H1 (cell line): ENCODE measurements around the gene STK11. TPM values are rescaled to one million over a fixed set of nuclear protein-coding genes. Genes with fewer than 3 reads are reported as not detected.

Experiments used
- BRCA1 ChIP-seq: IDR thresholded peaks from 2 replicates; pipeline ENCODE4 v1.6.1; 2012; ENCODE audit warnings: low read depth, low read length, improper control_type of control experiment
- CBX5 ChIP-seq: fragments of 300-800, 300-1000 bp; sonication (generic); IDR thresholded peaks from 2 replicates; pipeline ENCODE4 v1.7.1; 2016; ENCODE audit warnings: antibody characterized with exemption, low read length, low read depth
- GTF2F1 ChIP-seq: IDR thresholded peaks from 2 replicates; pipeline ENCODE4 v1.6.1; 2012; ENCODE audit warnings: low read depth, low read length, improper control_type of control experiment, borderline replicate concordance
- HDAC2 ChIP-seq, 2 experiments: fragments of 300-600 bp in 1 of 2; sonication (generic) in 1 of 2; IDR thresholded peaks; 2 replicates each; pipeline ENCODE4 v1.6.1; 2011 to 2012; ENCODE audit warnings: low read depth in 2 of 2, low read length in 2 of 2, mild to moderate bottlenecking in 2 of 2, moderate library complexity in 2 of 2, borderline replicate concordance in 1 of 2, inconsistent platforms in 1 of 2
- JUN ChIP-seq: IDR thresholded peaks from 2 replicates; pipeline ENCODE4 v1.6.1; 2011; ENCODE audit warnings: low read depth, mild to moderate bottlenecking, improper control_type of control experiment, low read length
- KDM5A ChIP-seq: fragments of 200-600 bp; IDR thresholded peaks from 2 replicates; pipeline ENCODE4 v1.7.1; 2012; ENCODE audit warnings: mild to moderate bottlenecking, low read length, inconsistent platforms, mixed read lengths
- MAFK ChIP-seq: IDR thresholded peaks from 2 replicates; pipeline ENCODE4 v1.6.1; 2012; ENCODE audit warnings: low read depth, mild to moderate bottlenecking, improper control_type of control experiment, low read length
- POLR2AphosphoS5 ChIP-seq: IDR thresholded peaks from 2 replicates; pipeline ENCODE4 v1.6.1; 2011; ENCODE audit warnings: low read depth, low read length
- RBBP5 ChIP-seq: IDR thresholded peaks from 2 replicates; pipeline ENCODE4 v1.7.1; 2012; ENCODE audit warnings: low read depth, mild to moderate bottlenecking, inconsistent platforms, low read length, moderate library complexity, borderline replicate concordance
- RNF2 ChIP-seq: fragments of 200-900, 300-1000 bp; sonication (generic); IDR thresholded peaks from 2 replicates; pipeline ENCODE4 v1.7.1; 2016; ENCODE audit warnings: borderline replicate concordance, low read depth, mild to moderate bottlenecking, antibody characterized with exemption, low read length; ENCODE audit not compliant: poor library complexity, severe bottlenecking; ENCODE audit errors: missing control alignments
- SP1 ChIP-seq: IDR thresholded peaks from 2 replicates; pipeline ENCODE4 v1.6.1; 2011; ENCODE audit warnings: low read depth, low read length
- SRF ChIP-seq: IDR thresholded peaks from 2 replicates; pipeline ENCODE4 v1.6.1; 2011; ENCODE audit warnings: mild to moderate bottlenecking, low read depth, low read length, moderate library complexity
- SUZ12 ChIP-seq: fragments of 200-600 bp; sonication (generic); IDR thresholded peaks from 2 replicates; pipeline ENCODE4 v1.6.1; 2012; ENCODE audit warnings: mild to moderate bottlenecking, inconsistent platforms, low read length, moderate library complexity, mixed read lengths
- polyA plus RNA-seq, 7 experiments: library from polyadenylated mRNA; depleted of rRNA in 3 of 7; stranded (reverse) in 5 of 7; unstranded in 2 of 7; fragments of >200 nt in 5 of 7; fragments of 200-250 nt in 2 of 7; gene quantifications; 1 replicate in 5 of 7; 2 replicates in 1 of 7; 4 replicates in 1 of 7; pipeline versions ENCODE4 v1.2.1 to v1.2.3, GENCODE V29; 2011 to 2013; ENCODE audit warnings: missing spikeins in 2 of 7, mixed read lengths in 2 of 7
- total RNA-seq: library from RNA; stranded (reverse); fragmentation: NEBNext Ultra II Directional; extraction: Animal tissue kit (Norgen Biotek cat#: 25700); gene quantifications from 2 replicates; pipeline ENCODE4 v1.2.1, GENCODE V29; 2021
- TF ChIP-seq, protein P1 (sequence below): IDR thresholded peaks from 2 replicates; pipeline ENCODE4 v1.6.1; 2012; ENCODE audit warnings: inconsistent platforms
- TF ChIP-seq, protein P2 (sequence below), 3 experiments: IDR thresholded peaks; 1 replicate in 2 of 3; 2 replicates in 1 of 3; pipeline versions ENCODE4 v1.5.1 to v1.6.1; 2011; ENCODE audit warnings: low read length in 3 of 3, mild to moderate bottlenecking in 3 of 3, inconsistent platforms in 2 of 3, low read depth in 1 of 3, moderate library complexity in 1 of 3; ENCODE audit not compliant: insufficient read depth in 1 of 3; ENCODE audit errors: control extremely low read depth in 1 of 3

STK11 gene
- total and polyA plus RNA-seq, 2 of the 8 experiments (the other 6 are each of a cell fraction or from before 2014, with no cell fraction given): 45.3 to 70.7 TPM

DNA sequence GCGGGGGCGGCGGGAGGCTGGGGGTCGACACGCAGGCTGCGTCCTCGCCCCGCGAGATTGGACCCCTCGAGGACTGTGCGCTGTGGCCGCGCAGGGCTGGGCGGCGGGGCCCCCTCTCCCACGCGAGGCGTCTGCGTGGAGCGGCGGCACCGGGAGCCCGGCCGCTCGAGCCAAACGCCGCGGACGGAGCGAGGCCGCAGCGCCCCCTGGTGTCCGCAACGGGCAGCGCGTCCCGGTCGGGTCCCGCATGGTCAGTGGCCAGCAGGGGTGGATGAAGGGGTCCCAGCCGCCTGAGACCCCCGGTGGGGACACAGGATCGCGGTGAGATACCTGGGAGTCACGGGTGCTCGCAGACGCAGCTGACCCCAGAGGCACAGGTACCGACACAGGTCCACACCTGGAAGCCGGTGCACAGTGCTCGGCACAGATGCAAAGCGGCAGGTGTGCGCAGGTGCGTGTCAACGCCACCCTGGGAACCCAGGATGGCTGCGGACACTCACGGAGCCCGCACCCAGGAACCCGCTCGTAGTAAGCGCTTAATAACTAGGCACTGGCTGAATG lies 61.4 kb downstream of the STK11 start (continued):
- TF ChIP-seq BRCA1 (no peak), MAFK (no peak), GTF2F1 (no peak), RNF2 (no peak), POLR2AphosphoS5 (no peak), SP1 (no peak), JUN (no peak), SUZ12 (no peak), SRF (no peak), RBBP5 (no peak), CBX5 (no peak), KDM5A (no peak), HDAC2 (IDR thresholded peaks at IDR 0.05; ENCODE audit: borderline replicate concordance in 1 of 2, low read depth in 2 of 2, low read length in 2 of 2) (0 out of 4 replicates have a peak, but pooled peaks of 1 of the 2 experiments have one; percentile 57)
- TF ChIP-seq, protein P1, sequence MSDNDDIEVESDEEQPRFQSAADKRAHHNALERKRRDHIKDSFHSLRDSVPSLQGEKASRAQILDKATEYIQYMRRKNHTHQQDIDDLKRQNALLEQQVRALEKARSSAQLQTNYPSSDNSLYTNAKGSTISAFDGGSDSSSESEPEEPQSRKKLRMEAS: peak; percentile 75
- TF ChIP-seq, protein P2, sequence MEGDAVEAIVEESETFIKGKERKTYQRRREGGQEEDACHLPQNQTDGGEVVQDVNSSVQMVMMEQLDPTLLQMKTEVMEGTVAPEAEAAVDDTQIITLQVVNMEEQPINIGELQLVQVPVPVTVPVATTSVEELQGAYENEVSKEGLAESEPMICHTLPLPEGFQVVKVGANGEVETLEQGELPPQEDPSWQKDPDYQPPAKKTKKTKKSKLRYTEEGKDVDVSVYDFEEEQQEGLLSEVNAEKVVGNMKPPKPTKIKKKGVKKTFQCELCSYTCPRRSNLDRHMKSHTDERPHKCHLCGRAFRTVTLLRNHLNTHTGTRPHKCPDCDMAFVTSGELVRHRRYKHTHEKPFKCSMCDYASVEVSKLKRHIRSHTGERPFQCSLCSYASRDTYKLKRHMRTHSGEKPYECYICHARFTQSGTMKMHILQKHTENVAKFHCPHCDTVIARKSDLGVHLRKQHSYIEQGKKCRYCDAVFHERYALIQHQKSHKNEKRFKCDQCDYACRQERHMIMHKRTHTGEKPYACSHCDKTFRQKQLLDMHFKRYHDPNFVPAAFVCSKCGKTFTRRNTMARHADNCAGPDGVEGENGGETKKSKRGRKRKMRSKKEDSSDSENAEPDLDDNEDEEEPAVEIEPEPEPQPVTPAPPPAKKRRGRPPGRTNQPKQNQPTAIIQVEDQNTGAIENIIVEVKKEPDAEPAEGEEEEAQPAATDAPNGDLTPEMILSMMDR (IDR thresholded peaks at IDR 0.05; ENCODE audit: control extremely low read depth in 1 of 3, insufficient read depth in 1 of 3, low read depth in 1 of 3, low read length in 3 of 3): peak; percentile 89 to 97 (median 96)
